ENCODE data around the gene CTSF.

Gene CTSF

GRCh38 chr11:66581261-66581660, 12.9 kb upstream of the CTSF start:
- no peaks in the 10 kb centered on the region for H3K27me3 ChIP-seq (ENCODE audit: insufficient read depth, low read depth, severe bottlenecking)
- no peak overlapping the region for H3K4me3 ChIP-seq (ENCODE audit: low read depth, low read length)
- H3K9me3 ChIP-seq (ENCODE audit: severe bottlenecking), result peaks cover 18% of the 10 kb centered on the region
- H3K36me3 ChIP-seq, result no peaks in the 10 kb centered on the region
- peak overlapping the region; percentile 50 for H3K27ac ChIP-seq
- TF ChIP-seq CTCF (IDR thresholded peaks at IDR 0.05; ENCODE audit: low read depth, low read length), result no peak
- DNase-seq, result peak; percentile 94

DNA sequence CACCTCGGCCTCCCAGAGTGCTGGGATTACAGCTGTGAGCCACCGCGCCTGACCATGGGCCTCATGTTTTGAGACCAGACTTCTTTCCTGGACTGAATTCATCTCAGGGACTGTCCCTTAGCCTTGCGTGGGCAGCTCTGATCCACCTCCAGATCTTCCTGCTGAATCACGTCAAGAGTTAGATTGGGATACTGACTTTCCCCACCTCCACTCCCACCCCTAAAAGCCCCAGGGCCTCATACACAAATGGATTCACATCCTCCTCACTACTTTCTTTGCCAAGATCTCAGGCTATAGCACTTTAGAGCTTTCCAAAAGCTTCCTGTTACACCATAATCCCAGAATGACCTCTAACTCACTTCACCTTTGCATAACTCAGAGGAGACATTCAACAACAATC, 12.4 kb upstream of the CTSF start:
- no peaks in the 10 kb centered on the region for H3K27me3 ChIP-seq (ENCODE audit: insufficient read depth, low read depth, severe bottlenecking)
- no peaks in the 10 kb centered on the region for H3K36me3 ChIP-seq
- TF ChIP-seq CTCF (IDR thresholded peaks at IDR 0.05; ENCODE audit: low read depth, low read length), result no peak
- DNase-seq, result peak; percentile 59
- H3K9me3 ChIP-seq (ENCODE audit: severe bottlenecking), result peaks cover 18% of the 10 kb centered on the region
- H3K27ac ChIP-seq, result peak overlapping the region; percentile 66
- no peak overlapping the region for H3K4me3 ChIP-seq (ENCODE audit: low read depth, low read length)

GRCh38 chr11:66579017-66579606, 10.7 kb upstream of the CTSF start:
- TF ChIP-seq CTCF (IDR thresholded peaks at IDR 0.05; ENCODE audit: low read depth, low read length), result peak; percentile 90
- H3K27me3 ChIP-seq (ENCODE audit: insufficient read depth, low read depth, severe bottlenecking), result no peaks in the 10 kb centered on the region
- no peaks in the 10 kb centered on the region for H3K36me3 ChIP-seq
- DNase-seq, result peak; percentile 80
- peaks cover 13% of the 10 kb centered on the region for H3K9me3 ChIP-seq (ENCODE audit: severe bottlenecking)
- H3K27ac ChIP-seq, result no peak overlapping the region; the same call in 1 of the 2 replicates
- H3K4me3 ChIP-seq (ENCODE audit: low read depth, low read length), result no peak overlapping the region

DNA sequence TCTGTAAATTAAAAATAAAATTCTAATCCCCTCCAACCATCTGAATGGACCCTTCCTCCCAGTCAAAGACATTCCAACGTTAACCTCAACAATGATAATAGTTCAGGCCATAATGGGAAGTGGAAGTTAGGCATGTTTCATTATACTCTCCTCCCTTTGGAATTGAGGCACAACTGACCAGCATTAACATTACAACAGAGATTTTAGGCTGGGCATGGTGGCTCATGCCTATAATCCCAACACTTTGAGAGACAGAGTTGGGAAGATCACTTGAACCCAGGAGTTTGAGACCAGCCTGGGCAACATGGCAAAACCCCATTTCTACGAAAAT, 2.4 kb upstream of the CTSF start:
- Histone ChIP-seq H3K36me3 (peaks cover 9% of the 10 kb centered on the region; the same call in 1 of the 2 replicates), H3K4me3 (ENCODE audit: low read depth, low read length) (no peak overlapping the region), H3K27me3 (ENCODE audit: insufficient read depth, low read depth, severe bottlenecking) (no peaks in the 10 kb centered on the region), H3K27ac (peak overlapping the region; percentile 74), H3K9me3 (ENCODE audit: severe bottlenecking) (no peaks in the 10 kb centered on the region)
- no peak for TF ChIP-seq CTCF (IDR thresholded peaks at IDR 0.05; ENCODE audit: low read depth, low read length)
- no peak for DNase-seq

GRCh38 chr11:66570079-66570849, 1.9 kb upstream of the CTSF start:
- peaks cover 15% of the 10 kb centered on the region for H3K36me3 ChIP-seq
- H3K27me3 ChIP-seq (ENCODE audit: insufficient read depth, low read depth, severe bottlenecking), result no peaks in the 10 kb centered on the region
- no peak overlapping the region for H3K4me3 ChIP-seq (ENCODE audit: low read depth, low read length)
- DNase-seq, result no peak
- TF ChIP-seq CTCF (IDR thresholded peaks at IDR 0.05; ENCODE audit: low read depth, low read length), result no peak
- no peaks in the 10 kb centered on the region for H3K9me3 ChIP-seq (ENCODE audit: severe bottlenecking)
- peak overlapping the region; percentile 74 for H3K27ac ChIP-seq

Data from WERI-Rb-1 (cell line).